Frontal cortex (tissue), 4 donors: ENCODE results near the gene CCDC60. TPM values are rescaled to one million over a fixed set of nuclear protein-coding genes. Genes with fewer than 3 reads are reported as not detected.

Experiments
- DNase-seq, 2 donors: peaks; one replicate each; pipeline ENCODE4 v3.0.0; 2012; ENCODE audit warnings: low spot score in 2 of 2
- FAIRE-seq: peaks from 2 replicates; lab custom pipeline; 2012; peaks lifted over from hg19 to GRCh38; lab: Jason Lieb, UNC
- total RNA-seq: library from RNA; depleted of rRNA; stranded (reverse); fragments of >200 nt; gene quantifications from one replicate; pipeline ENCODE4 v1.2.3, GENCODE V29; 2014
- donor health status: control.
- donor health status: control.
- donor health status: control.

Gene CCDC60, protein sequence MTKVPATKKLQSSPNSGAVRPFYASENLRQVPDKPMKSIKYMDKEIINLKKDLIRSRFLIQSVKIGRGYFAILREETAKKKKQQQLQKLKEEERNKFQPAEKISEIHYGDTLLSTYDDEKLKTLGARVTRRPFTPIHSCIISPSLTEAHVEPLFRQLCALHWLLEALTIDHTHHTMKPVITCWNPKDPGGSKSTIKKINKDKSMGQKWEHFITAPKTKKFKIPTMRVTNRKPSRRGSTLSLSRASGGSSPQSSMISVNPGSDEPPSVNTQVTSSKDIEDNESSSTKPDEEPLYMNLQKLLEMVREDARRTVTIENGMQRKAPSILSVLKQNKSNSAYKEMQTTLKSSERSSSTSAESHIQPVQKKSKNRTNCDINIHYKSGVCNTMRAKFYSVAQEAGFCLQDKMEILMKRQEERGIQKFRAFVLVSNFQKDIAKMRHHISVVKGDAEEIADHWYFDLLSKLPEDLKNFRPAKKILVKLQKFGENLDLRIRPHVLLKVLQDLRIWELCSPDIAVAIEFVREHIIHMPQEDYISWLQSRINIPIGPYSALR
- total RNA-seq = not detected

DNA sequence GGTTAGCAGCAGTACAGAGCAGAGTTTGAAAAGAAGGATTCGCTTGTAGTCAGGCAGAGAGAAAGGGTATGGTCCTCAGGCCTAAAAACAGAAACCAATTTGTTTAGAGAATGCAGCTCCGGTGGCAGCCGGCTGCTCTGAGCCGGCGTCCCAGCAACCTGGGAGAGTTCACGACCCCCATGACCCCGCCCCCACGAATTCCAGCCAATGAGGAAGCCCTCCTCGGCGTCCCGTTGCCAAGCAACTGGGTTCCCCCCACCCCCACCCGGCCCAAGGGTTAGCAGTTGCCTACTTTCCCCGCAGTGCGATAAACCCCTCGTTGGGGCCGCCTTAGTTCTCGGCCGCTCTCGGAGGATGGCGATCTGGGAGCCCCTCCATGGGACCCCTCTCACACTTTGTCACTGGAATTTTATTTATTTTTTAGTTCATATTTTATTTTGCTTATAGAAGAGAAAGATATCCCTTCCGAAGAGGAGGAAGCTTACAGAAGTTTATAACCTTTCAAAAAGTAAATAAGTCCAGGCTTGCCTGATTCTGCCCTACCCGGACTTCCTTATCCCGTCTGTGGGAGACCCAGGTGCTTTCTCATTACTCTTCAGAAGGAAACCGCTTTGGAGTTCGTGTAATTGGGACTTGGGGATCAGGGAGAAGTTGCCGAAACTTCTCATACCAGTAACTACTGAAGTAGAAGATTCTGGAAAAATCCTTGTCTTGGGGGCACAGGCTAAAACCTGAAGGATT is at the start of gene CCDC60:
Gene CCDC60, plus strand, starts transcription at position 300 of the 741 bp plus-strand sequence. CDS start 448 bp downstream, outside the sequence.
- no peak for DNase-seq
- FAIRE-seq = no peak

DNA sequence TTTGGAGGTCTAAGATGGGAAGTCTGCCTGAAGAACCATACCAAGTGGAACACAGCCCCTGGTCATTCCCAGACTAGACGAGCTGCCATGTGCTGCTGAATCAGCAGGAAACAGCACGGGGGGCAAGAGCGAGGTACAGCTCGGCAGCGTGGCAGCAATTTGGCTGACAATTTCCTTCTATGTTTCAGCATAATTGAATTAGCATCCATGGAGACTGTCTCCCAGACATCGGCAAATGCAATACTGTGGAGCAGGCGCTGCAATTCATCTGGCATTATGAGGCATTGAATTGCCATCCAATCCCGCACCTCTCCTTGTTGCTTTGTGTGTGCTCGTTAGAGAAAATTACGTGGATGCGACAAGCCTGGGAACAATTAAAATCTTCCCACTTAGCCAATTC is 46.0 kb upstream of the CCDC60 start:
- DNase-seq = no peak
- no peak for FAIRE-seq

DNA sequence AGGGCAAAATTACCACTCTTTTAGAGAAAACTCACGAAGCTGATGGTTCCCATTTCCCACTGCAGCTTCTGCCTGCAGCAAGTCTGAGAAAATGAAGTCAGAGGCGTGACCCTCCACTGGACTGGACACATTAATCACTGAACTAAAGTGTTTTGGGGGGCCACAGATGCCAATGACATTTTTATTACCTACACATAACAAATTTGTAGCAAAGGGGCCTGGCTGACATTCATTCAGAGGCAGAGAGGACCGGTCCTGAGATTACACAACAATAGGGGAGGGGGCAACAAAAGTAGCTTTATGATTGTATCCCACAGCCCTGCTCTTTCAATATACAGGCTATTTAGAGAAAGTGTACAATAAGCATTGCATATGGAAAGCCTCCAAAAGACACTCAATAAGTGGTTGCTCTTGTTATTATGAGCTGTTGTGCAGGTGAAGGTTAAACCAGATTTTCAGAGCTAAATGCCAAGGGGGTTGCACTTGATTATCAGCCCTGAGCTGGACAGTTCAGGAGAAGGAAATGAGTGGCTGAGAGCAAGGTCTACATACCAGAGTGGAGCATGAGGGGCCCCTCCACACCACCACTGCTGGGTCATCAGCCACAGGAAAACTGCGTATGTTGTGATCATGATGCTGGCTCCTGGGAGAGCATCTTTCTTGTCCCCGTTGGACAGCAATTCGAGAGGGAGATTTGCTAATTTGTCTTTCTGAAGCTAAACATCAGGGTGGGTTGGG is 41.5 kb upstream of the CCDC60 start:
- FAIRE-seq (no peak), DNase-seq (no peak)

DNA sequence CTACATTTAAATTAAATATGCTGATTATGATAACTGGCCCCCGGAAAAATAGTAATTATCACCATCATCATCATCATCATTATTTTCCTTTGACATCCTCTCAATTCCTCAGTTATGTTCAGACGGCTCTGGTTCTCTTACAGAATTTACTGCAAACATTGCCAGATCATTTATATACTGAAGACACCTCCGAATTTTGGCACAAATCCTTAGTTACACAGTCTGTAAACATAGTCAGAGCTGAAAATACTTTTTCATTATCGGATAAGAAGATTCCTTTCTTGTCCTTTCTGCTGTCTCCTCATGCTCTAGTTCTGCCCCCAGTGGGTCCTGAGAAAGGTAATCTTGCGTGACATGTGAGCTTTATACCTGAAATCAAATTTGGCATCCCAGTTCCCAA is 40.3 kb upstream of the CCDC60 start:
- DNase-seq (no peak), FAIRE-seq (no peak)

DNA sequence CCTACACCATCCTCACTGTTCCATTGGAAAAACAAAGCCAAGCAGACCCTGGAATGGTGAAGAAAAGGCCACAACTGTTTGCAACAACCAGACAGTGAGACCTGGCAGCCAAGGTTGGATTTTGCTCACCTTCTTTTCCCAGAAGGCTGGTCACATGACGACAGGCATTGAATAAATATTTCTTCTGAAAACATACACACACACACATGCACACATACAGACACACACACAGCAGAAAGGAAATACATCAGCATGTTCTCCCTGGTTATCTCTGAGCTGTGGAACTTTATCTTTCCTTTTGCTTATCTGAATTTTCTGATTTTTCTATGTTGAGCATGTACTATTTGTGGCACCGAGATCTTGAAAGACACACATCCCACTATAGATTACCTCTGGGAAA is 38.0 kb upstream of the CCDC60 start:
- DNase-seq (no peak), FAIRE-seq (no peak)

DNA sequence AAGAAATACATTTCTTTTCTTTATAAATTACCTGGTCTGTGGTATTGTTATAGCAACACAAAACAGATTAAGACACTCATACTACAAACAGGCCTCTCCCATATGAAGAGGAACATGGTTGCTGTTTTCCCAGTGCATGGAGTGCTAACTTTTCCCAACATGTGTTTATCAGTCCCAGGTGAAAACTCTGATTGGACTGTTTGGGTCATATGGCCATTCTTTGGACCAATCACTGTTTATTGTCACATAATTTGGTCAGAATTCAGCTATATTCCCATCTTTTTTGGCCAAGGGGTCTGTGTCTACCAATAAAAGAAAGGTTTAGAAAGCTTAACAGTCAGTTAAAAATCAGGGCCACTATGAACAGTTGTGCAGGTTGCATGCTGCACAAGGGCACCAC is 35.4 kb upstream of the CCDC60 start:
- FAIRE-seq = no peak
- no peak for DNase-seq

DNA sequence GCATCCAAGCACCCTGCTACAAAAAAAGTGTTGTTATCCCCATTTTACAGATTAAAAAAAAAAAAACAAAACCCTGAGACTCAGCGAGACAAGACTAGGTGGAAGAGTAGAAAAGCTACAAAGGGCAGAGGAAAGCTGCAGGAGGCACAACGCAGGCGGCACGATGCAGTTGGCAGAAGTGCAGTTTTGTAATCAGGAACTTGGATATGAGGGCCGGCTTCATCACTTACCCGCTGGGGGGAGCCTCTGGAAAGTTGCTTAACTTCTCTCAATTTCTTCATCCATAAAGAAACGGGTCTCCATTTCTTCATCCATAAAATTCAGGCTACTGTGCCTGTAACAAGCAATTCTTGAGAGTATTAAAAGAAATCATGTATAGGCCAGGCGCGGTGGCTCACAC is 33.1 kb upstream of the CCDC60 start:
- DNase-seq (no peak), FAIRE-seq (no peak)

DNA sequence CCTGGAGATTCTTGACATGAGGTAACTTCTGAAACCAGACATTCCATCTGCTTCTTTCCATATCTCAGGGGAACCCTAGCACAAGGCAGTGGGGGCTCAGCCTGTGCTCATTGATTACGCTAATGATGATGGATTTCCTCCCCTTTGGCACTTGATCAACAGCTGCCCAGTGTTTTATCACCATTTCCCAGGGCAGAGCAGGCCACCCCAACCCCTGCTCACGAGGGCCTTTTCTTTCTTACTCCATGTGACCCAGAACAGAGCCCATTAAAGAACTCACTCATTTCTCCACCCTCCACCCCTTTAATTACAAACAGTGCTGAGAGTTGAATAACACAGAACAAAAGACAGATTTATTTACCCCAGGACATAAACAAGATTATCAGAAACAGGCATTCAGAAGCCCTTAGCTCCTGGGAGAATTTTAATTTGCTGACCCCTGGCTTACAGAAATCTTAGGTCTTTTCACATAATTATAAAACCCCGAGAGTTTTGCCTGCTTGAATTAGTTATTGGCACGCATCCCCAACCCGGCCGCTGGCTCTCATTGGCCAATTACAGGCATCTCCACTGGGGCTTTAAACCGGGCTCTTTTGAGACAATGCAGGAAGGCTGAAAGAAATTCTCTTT is 32.0 kb upstream of the CCDC60 start:
- FAIRE-seq (no peak), DNase-seq (no peak)

DNA sequence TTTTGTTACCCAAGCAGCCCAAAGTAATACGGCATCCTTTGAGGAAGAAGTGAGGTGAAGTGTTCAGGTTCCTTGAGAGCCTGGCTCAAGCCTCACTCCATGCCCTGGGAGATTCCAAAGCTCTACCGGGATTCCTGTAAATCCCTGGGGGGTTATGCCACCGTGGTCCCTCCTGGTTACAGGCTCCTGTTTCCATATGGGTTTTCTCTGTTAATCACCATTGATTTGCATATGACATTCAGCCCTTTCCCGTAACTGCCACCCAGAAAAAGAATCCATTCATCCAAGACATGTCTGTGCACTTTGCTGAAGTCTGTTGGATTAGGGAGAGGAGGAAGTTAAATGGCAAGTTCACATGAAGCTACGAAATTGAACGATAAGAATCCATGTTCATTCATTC is 27.9 kb upstream of the CCDC60 start:
- FAIRE-seq = no peak
- no peak for DNase-seq

DNA sequence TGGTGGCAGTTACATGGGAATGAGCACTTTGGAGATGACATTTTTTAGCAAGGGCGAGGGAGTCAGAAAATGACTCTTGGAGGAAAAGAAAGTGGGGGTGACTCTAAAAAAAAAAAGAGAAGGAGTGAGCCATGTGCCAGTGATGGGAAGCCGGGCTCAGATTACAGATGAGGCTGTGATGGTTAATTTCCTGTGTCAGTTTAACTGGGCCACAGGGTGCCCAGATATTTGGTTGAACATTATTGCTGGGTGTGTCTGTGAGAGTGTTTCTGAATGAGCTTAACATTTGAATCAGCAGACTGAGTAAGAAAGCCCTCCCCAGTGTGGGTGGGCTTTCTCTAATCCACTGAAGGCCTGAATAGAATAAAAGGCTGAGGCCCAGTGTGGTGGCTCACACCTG is 26.8 kb upstream of the CCDC60 start:
- DNase-seq (no peak), FAIRE-seq (no peak)

DNA sequence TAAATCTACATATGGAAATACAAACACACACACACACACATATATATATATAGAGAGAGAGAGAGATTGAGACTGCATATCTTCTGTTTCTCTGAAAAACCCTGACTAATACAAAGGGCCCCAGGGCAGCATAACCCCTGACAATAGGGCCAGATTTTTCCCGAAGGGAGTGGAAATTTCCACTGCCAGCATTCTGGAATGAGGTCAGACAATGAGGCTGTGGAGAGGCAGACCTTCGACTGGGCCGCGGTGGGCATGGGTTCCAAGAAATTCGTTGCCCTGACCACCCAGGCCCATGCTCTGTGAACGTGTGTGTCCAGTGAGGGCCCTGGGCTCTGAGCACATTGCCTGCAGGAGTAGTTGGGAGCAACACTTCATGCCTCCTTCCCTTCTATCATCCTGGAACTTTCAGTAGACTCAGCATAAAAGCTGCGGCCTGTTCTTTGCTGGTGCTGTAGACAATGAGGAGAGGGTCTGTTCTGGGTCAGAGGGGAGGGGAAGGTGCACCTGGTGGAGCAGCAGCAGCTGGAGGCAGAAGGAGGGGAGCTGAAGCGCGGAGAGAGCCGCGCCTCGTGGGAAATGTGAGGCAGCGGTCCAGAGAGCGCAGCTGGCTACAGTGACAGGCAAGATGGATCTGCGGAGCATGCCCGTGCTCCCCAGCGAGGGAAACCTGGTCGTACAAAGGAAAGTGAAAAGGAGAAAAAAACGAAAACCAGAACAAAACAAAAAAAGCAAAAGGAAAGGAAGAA is 25.6 kb upstream of the CCDC60 start:
- no peak for DNase-seq
- FAIRE-seq = no peak

DNA sequence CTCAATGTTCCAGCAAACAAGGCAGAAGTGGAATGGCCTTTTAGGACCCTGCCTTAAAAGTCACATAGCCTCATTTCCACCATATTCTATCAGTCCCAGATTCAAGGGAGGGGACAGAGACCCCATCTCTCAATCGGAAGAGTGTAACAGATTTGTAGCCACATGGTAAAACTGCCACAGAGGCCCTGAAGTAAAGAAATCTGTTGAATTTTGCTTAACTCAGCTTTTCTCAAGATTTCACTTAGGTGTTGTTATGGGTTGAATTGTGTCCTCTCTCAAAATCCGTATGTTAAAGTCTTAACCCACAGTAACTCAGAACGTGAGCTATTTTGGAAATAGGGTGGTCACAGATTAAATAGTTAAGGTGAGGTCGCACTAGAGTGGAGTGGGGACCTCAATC is 22.7 kb upstream of the CCDC60 start:
- FAIRE-seq = no peak

DNA sequence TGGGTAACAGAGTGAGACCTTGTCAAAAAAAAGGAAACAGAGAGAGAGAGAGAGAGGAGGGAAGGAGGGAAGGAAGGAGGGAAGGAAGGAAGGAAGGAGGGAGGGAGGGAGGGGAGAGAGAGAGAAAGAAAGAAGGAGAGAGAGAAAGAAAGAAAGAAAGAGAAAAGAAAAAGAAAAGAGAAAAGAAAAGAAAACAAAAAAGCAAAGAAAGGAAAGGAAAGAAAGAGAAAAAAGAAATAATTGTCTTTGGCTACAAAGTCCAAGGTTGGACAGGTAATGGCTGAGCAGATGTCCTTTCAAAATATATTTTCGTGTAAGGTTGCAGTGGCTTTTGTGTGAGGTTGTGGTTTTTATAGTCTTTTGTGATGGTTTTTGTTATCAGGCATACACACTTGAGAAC is 21.6 kb upstream of the CCDC60 start:
- FAIRE-seq = no peak
- DNase-seq = no peak

More for the DNA sequence above, 22.7 kb upstream of the CCDC60 start:
- no peak for DNase-seq

DNA sequence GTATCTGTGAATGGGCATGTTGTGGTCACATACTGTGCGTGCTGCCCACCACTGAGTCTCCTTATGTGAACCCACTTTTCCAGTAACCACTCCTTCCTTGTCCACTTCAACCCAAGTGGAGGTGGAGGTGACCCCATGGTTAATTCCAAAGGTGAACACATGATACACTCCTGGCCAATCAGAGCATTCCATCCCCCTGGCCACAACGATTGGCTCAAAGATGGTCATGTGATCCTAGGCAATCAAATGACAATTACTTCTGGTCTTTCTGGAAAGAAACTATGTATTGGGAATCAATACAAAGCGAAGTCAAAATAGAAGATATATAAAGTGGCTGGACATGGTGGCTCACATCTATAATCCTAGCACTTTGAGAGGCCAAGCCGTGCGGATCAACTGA is 20.2 kb upstream of the CCDC60 start:
- DNase-seq (no peak), FAIRE-seq (no peak)

DNA sequence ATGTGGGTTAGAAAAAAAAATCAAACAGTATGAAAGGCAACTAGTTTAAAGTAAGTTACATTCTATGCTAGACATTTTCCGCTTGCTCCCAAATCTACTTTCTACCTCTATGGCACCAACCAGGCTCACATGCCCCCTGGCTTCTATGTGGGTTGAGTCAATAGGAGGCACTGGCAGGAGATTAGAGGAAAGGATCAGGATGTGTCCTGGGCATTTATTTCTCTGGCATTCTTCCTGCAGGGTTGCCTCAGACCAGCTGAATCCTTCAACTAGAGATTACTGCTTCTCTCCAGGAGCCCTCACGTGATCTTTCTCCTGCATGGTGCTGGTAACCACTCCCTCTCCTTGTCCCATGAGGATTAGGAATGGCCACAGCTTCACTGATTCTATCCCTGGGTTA is 14.9 kb upstream of the CCDC60 start:
- FAIRE-seq (no peak), DNase-seq (no peak)

DNA sequence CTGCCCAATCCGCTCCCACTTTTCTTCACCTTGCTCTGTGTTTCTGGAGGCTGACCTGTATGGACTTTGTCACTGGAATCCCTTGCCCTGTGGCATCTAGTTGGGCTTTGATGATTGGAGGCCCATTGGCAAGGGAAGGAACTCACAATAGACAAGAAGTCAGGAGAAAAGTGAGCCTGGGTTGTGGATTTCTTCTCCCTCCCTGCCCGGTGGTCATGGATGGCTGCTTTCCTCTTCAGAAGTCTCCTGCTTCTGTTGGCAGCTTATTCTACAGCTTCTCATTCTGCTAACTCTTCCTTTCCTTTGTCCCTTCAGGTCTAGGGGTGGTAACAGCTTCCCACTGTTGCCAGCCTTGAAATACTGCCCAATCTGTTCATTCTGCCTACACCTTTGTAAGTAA is 13.9 kb upstream of the CCDC60 start:
- FAIRE-seq (no peak), DNase-seq (no peak)

DNA sequence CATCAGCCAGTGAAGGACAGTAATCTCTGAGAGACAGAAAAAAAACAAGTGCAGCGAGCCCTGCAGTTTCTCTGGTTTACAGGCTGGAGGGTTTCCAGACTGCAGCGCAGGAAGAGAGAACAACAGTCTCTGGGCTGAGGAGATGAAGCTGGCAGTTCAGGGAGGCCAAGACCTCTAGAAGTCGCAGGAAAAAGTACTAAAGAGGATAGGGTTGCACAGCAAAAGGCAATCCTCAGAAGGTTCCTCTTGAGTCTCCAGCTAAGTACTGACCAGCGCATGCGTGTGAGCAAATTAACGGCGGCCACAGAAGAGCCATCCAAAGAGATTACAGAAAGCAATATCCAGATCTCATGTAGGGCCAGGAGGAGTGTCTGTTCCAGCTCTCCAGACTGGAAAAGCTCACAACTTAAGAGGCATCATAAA is 12.2 kb upstream of the CCDC60 start:
- DNase-seq = no peak
- no peak for FAIRE-seq

DNA sequence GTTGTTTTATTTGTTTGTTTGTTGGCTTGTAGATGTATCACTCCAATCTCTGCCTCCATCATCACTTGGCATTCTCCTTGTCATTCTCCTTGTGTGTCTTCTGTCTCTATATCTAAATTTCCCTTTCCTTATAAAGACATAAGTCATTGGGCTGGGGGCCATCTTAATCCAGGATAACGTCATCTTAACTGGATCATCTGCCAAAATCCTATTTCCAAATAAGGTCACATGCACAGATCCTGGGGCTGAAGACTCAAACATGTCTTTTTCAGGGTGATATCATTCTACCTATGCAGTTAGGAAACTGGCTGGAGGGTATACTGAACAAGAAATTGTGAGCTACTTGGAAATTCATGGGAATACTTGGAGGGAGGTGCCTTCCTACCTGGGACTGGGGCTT is 8.7 kb upstream of the CCDC60 start:
- FAIRE-seq (no peak), DNase-seq (no peak)

DNA sequence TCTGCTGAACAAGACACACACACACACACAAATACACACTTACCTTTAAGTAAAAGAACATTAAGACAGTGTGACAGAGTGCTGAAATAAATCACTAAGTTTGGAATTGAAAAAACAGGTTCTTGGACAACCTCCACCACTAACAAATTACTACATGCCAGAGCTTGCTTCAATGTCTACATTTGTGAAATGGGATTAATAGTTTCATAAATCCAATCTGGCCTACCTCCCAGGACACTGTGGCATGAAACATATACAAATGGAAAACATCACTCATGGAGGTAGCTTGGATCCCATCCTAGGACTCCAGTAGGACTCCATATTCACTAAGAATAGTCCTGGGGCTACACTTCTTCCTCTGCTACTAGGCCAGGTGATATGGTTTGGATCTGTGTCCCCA is 8.2 kb upstream of the CCDC60 start:
- no peak for FAIRE-seq

More for the DNA sequence above, 8.2 kb upstream of the CCDC60 start:
- no peak for DNase-seq
